Right lobe of liver (tissue), 4 donors: ENCODE results near the gene SCGB3A1.

Experiments used
- POLR2A ChIP-seq: fragments of 450-650 bp; IDR thresholded peaks from one replicate; pipeline ENCODE4 v1.6.1; 2017; ENCODE audit warnings: antibody characterized with exemption, mild to moderate bottlenecking
- TF ChIP-seq, protein P1 (sequence below), 4 donors: fragments of 200-600 bp in 3 of 4; fragments of 450-650 bp in 1 of 4; IDR thresholded peaks; one replicate each; pipeline versions ENCODE4 v1.5.1 to v1.8.0; 2016 to 2022; ENCODE audit warnings: antibody characterized with exemption in 4 of 4, mild to moderate bottlenecking in 2 of 4
- donor health status: DM: no; HTN: no; CAD: no.
- donor health status: DM: no; HTN: no; CAD: no.
- donor health status: DM: no; HTN: yes; CAD: no.

DNA sequence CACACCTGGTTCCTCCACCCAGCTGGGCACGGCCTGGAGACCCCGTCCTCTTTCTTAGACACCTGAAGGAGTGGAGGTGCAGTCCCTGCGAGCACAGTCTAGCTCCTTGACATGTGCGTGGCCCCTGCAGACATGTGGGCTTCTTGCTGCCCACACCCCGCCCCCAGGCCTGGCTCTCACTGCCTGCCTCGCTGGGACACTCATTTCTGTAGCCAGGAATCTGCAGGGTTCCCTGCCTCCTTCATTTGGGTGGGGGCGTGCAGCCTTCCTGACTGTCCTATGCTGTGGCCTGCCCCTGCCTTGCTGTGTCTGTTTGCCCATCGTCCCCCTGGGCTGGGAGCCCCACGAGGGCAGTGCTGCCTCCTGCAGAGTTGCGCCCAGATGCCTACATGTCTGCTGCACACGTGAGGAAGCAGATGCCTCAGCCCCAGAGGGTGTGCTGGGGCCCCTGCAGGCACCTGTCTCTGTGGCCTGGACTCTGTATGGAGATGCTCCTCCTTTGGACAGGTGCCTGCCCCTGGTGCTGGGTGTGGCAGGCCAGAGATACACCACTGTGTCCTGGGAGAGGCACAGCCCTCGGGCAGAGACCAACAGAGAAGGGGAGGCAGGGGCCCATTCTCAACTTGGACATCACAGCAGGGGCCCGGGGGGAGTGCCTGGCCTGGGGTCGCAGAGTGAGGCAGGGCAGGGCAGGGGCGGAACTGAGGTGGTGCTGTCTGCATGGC, 35.5 kb upstream of the SCGB3A1 start:
- TF ChIP-seq, protein P1, sequence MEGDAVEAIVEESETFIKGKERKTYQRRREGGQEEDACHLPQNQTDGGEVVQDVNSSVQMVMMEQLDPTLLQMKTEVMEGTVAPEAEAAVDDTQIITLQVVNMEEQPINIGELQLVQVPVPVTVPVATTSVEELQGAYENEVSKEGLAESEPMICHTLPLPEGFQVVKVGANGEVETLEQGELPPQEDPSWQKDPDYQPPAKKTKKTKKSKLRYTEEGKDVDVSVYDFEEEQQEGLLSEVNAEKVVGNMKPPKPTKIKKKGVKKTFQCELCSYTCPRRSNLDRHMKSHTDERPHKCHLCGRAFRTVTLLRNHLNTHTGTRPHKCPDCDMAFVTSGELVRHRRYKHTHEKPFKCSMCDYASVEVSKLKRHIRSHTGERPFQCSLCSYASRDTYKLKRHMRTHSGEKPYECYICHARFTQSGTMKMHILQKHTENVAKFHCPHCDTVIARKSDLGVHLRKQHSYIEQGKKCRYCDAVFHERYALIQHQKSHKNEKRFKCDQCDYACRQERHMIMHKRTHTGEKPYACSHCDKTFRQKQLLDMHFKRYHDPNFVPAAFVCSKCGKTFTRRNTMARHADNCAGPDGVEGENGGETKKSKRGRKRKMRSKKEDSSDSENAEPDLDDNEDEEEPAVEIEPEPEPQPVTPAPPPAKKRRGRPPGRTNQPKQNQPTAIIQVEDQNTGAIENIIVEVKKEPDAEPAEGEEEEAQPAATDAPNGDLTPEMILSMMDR (IDR thresholded peaks at IDR 0.05): no peak
- no peak for TF ChIP-seq POLR2A
